HG03439 (cell line): ENCODE data around the gene DYNC2H1.

ENCODE experiments used
- ATAC-seq: cut with Tn5 transposase; IDR thresholded peaks from one replicate; pipeline ENCODE4 v1.9.1; 2021; ENCODE audit warnings: mild to moderate bottlenecking, moderate library complexity; ENCODE audit not compliant: unreplicated experiment

The DYNC2H1 gene

GRCh38 chr11:103453126-103453525, 343.9 kb downstream of the DYNC2H1 start:
- no peak for ATAC-seq

GRCh38 chr11:103453915-103454709, 344.9 kb downstream of the DYNC2H1 start:
- no peak for ATAC-seq

- no peak for ATAC-seq
Measured at GRCh38 chr11:103464420-103464819, 355.2 kb downstream of the DYNC2H1 start.

GRCh38 chr11:103465555-103466140, 356.4 kb downstream of the DYNC2H1 start:
- no peak for ATAC-seq

- ATAC-seq: no peak
Measured at GRCh38 chr11:103471546-103471945, 362.3 kb downstream of the DYNC2H1 start.

- ATAC-seq: no peak
Measured at GRCh38 chr11:103476874-103477273, 367.6 kb downstream of the DYNC2H1 start.

GRCh38 chr11:103480421-103480820, 371.2 kb downstream of the DYNC2H1 start:
- no peak for ATAC-seq

- no peak for ATAC-seq
Measured at GRCh38 chr11:103483996-103484395, 374.8 kb downstream of the DYNC2H1 start.

- no peak for ATAC-seq
Measured at GRCh38 chr11:103484545-103484944, 375.3 kb downstream of the DYNC2H1 start.

- no peak for ATAC-seq
Measured at GRCh38 chr11:103486604-103487003, 377.4 kb downstream of the DYNC2H1 start.

GRCh38 chr11:103487113-103487512, 377.9 kb downstream of the DYNC2H1 start:
- no peak for ATAC-seq

GRCh38 chr11:103488031-103488461, 378.8 kb downstream of the DYNC2H1 start:
- no peak for ATAC-seq

- no peak for ATAC-seq
Measured at GRCh38 chr11:103488579-103488978, 379.4 kb downstream of the DYNC2H1 start.

- no peak for ATAC-seq
Measured at GRCh38 chr11:103491777-103492176, 382.6 kb downstream of the DYNC2H1 start.

- no peak for ATAC-seq
Measured at GRCh38 chr11:103494491-103494890, 385.3 kb downstream of the DYNC2H1 start.

- ATAC-seq: no peak
Measured at GRCh38 chr11:103497268-103497667, 388.0 kb downstream of the DYNC2H1 start.

GRCh38 chr11:103499710-103500340, 390.6 kb downstream of the DYNC2H1 start:
- ATAC-seq: no peak

GRCh38 chr11:103515283-103515682, 406.1 kb downstream of the DYNC2H1 start:
- ATAC-seq: no peak

GRCh38 chr11:103520792-103521191, 411.6 kb downstream of the DYNC2H1 start:
- ATAC-seq: no peak

GRCh38 chr11:103525069-103525468, 415.8 kb downstream of the DYNC2H1 start:
- ATAC-seq: no peak

GRCh38 chr11:103528046-103528445, 418.8 kb downstream of the DYNC2H1 start:
- no peak for ATAC-seq

GRCh38 chr11:103528596-103528995, 419.4 kb downstream of the DYNC2H1 start:
- no peak for ATAC-seq
